GM21381 (cell line): ENCODE results near the gene FAM221A.
"Not testable (repeated sequence)": the region's sequence is repeated elsewhere in the genome, so short reads cannot be mapped to it uniquely, and the experiment has no call there.

Source experiments
- ATAC-seq: cut with Tn5 transposase; IDR thresholded peaks from one replicate; pipeline ENCODE4 v1.9.1; 2021; ENCODE audit warnings: mild to moderate bottlenecking, moderate library complexity; ENCODE audit not compliant: unreplicated experiment

The FAM221A gene

GRCh38 chr7:23698822-23699221 is 18.8 kb downstream of the FAM221A start:
- ATAC-seq = no peak

DNA sequence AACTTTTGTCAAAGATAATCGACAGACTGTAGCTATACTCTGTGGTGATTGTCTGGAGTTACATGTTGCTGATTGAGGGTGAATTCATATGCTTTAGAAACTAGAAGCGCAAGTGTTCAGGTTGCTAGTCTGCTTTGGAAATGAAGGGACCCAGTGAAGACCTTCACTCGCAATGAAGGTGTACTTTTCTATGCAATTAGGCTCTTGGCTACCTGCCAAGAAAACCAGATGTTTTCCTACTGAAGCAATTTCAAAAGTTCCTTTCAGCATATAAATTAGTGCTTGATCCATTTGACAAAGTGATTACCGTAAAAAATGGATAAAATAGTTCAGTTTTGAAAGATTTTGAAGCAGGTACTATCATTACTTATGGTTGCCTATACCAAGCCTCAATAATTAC is 20.0 kb downstream of the FAM221A start:
- no peak for ATAC-seq

DNA sequence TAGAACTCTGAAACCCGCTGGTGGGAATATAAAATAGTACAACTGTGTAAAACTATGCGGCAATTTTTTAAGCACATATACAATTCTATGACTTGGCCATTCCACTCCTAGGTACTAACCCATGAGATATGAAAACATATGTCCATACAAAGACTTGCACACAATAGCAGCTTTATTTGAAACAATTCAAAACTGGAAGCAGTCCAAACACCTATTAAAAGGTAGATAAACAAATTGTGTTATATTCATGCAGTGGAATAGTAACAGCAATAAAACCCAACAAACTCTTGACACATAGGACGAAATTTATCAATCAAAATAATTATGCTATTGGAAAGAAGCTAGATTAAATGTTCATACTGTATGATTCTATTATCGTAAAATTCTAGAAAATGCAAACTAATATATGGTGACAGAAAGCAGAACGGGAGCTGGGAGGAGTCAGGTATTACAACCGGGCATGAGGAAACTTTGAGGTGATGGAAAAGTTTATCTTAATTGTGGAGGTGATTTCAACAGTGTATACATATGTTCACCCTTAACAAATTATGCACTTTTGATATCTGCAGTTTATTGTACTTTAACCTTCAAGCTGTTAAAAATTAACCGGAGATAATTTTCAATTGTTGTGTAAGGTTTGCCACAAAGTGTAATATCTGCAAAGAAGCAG is 29.2 kb downstream of the FAM221A start:
- ATAC-seq = no peak

GRCh38 chr7:23710000-23710399 is 30.0 kb downstream of the FAM221A start, which contains the start of gene STK31:
TSS of gene STK31 (plus strand) at chr7:23710219. CDS start at chr7:23710286, 67 bp downstream.
- no peak for ATAC-seq

GRCh38 chr7:23712368-23713284 is 32.6 kb downstream of the FAM221A start:
- ATAC-seq = no peak

DNA sequence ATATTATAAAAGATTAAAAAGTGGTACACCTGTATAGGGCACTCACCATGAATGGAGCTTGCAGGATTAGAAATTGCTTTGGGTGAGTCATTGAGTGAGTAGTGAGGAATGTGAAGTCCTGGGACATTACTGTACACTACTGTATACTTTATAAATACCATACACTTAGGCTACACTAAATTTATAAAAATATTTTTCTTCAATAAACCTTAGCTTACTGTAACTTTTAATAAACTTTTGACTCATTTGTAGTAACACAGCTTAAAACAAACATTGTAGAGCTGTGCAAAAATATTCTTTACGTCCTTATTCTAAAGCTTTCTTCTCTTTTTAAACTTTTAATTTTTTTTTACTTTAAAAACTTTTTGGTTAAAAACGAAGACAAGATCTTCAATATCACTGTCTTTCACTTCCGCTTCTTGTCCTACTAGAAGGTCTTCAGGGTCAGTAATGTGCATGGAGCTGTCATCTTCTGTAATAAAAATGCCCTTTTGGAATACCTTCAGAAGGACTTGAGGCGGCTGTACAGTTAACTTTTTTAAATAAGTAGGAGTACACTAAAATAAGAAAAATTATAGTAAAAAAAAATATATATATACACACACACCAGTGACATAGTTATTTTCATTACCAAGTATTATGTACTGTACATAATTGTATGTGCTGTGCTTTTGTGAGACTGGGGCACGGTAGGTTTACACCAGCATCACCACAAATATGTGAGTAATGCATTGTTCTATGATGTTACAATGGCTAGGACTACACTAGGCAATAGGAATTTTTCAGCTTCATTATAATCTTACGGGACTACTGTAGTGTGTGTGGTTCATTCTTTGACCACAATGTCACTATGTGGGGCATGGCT is 33.5 kb downstream of the FAM221A start:
- ATAC-seq = no peak

DNA sequence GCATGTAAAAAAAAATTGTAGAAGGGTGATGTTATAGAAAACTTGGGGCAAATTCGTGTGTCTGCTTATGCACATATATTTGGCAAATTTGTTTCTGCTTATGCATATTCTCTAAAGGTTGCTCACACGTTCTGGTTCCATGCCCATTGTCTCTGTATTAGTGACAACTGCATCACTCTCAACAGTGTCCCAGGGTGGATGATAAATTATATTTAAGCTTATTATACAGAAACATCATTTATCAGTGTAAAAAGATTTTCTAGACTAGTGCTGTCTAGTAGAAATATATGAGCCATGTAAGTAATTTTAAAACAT is 34.1 kb downstream of the FAM221A start:
- no peak for ATAC-seq

DNA sequence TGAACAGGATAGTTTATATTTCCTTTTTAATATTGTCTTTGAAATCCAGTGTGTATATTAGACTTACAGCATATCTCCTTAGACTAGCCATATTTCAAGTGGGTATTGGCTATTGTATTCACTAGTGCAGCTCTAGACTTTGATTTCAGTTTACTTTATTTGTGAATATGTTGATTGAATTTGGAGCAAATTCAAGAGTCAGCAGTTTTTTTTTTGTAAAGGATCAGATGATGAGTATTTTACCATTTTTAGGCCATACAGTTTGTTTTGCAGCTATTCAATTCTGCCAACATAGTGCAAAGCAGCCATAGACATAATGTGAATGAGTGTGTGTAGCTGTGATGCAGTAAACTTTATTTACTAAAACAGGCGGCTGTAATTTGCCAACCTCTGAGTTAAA is 34.6 kb downstream of the FAM221A start:
- ATAC-seq = no peak

GRCh38 chr7:23715099-23715498 is 35.1 kb downstream of the FAM221A start:
- no peak for ATAC-seq

DNA sequence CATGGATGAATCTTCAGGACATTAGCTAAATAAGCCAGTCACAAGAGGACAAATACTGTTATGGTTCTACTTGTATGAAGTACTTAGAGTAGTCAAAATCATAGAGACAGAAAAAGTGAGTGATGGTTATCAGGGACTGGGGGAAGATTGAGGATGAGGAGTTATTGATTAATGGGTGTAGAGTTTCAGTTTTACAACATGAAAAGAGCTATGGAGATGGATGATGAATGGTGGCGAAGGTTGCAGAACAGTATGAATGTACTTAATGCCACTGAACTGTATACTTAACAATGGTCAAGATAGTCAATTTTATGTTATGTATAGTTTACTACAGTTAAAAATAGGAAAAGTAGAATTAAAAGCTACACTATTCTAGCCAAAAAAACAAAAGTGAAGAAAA is 37.8 kb downstream of the FAM221A start:
- ATAC-seq = no peak

GRCh38 chr7:23721456-23721855 is 41.5 kb downstream of the FAM221A start:
- no peak for ATAC-seq

- not testable (repeated sequence) for ATAC-seq
Measured at GRCh38 chr7:23722587-23723216, 42.7 kb downstream of the FAM221A start.

- not testable (repeated sequence) for ATAC-seq
Measured at GRCh38 chr7:23724113-23724512, 44.1 kb downstream of the FAM221A start.

DNA sequence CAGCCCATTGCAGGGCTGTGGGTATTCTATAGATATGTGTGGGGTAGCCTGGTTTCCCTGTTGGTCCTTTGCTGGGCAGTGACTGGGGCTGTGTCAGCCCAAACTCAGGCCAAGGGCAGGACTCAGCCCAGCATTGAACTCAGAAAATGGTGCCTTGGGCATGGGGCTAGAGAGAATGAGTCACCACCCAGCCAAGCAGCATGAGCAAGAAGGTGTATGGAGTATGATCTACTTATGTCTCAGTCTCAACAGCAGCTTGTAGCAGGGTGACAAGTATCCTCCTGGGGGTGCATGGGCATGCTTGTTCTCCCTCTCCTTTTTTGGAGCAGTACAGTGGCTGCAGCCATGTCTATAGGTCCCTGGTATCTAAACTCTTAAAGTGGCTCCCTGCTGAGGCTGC is 62.1 kb downstream of the FAM221A start:
- ATAC-seq = no peak

GRCh38 chr7:23743226-23743625 is 63.2 kb downstream of the FAM221A start:
- ATAC-seq = no peak

DNA sequence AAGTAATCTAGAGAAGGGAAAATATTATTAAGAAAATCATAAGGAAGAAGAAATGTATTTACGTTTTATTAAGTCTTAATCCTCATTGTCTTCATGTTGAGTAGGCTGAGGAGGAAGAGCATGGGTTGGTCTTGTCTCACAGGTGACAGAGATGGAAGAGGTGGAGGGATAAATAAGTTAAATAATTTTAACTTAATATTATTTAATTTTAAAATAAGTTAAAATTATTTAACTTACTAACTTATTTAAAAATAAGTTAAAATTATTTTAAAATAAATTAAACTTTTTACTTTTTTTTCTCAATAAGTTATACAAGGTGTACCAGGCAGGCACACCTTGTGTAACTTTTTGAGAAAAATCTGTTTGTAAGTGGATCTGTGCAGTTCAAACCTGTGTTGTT is 66.6 kb downstream of the FAM221A start:
- no peak for ATAC-seq

DNA sequence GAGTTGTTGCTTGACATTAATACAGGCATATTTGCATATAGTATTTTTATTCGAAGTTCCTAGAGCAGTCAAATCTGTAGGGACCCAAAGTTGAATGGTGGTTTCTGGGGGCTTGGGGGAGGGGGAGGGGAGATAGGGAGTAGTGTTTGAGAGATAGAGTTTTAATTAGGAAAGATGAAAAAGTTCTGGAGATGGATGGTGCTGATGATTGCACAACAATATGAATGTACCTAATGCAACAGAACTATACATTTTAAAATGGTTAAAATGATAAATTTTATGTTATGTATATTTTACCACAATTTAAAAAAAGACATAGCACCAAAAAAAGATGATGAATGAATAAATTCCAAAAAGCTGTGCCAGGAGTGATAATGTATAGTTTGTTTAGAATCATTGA is 71.9 kb downstream of the FAM221A start:
- no peak for ATAC-seq
